Measurements from ENCODE around the gene CD300LF.

- TF ChIP-seq CTCF (IDR thresholded peaks at IDR 0.05; ENCODE audit: borderline replicate concordance, extremely low read depth, low read length, poor library complexity, severe bottlenecking) (no peak), EZH2 (IDR thresholded peaks at IDR 0.05; ENCODE audit: borderline replicate concordance, low read depth, low read length, severe bottlenecking) (no peak)
Measured at GRCh38 chr17:74713171-74713755, 540 bp upstream of the CD300LF start.
